ENCODE results near the gene VPS9D1.

GRCh38 chr16:89696670-89697128, 24.0 kb downstream of the VPS9D1 start:
- no peak for TF ChIP-seq CTCF (IDR thresholded peaks at IDR 0.05)
- no peak for TF ChIP-seq POLR2A (IDR thresholded peaks at IDR 0.05)
